Endometrial microvascular endothelial cells (primary cell): Measurements from ENCODE around the gene CNRIP1. TPM values are rescaled to one million over a fixed set of nuclear protein-coding genes. Genes with fewer than 3 reads are reported as not detected.
"Not testable (repeated sequence)": the region's sequence is repeated elsewhere in the genome, so short reads cannot be mapped to it uniquely, and the experiment has no call there.

ENCODE experiments used
- in situ Hi-C: cut with HindIII; loops from 2 replicates; pipeline ENCODE4 v1.10.0; 2017; ENCODE audit warnings: low sequenced_read_pairs, low pct_unique_long_range_greater_than_20kb; ENCODE audit errors: inconsistent ontology term
- total RNA-seq: library from RNA; depleted of rRNA; stranded (reverse); fragments of >200 nt; gene quantifications from one replicate; pipeline ENCODE4 v1.2.3, GENCODE V29; 2015; ENCODE audit errors: inconsistent ontology term

Gene CNRIP1
- total RNA-seq, 1 donor from 2014 or later: 87.1 TPM

- in situ Hi-C loops: no loop called here
These were observed 22.7 kb upstream of the CNRIP1 start for GRCh38 chr2:68342470-68342869.

GRCh38 chr2:68341583-68341982, 21.8 kb upstream of the CNRIP1 start:
- in situ Hi-C loops: no loop called here

- in situ Hi-C loops: no loop called here
These were observed 21.2 kb upstream of the CNRIP1 start for GRCh38 chr2:68341062-68341329.

GRCh38 chr2:68340226-68341061, 20.7 kb upstream of the CNRIP1 start:
- in situ Hi-C loops: no loop called here

- in situ Hi-C loops: no loop called here
These were observed 16.4 kb upstream of the CNRIP1 start for GRCh38 chr2:68336192-68336591.

- in situ Hi-C loops: no loop called here
These were observed 14.2 kb upstream of the CNRIP1 start for GRCh38 chr2:68333931-68334330.

- in situ Hi-C loops: no loop called here
These were observed 13.3 kb upstream of the CNRIP1 start for GRCh38 chr2:68333009-68333408.

- in situ Hi-C loops: no loop called here
These were observed 10.9 kb upstream of the CNRIP1 start for GRCh38 chr2:68330691-68331090.

- in situ Hi-C loops: no loop called here
These were observed 9.2 kb upstream of the CNRIP1 start for GRCh38 chr2:68328901-68329300.

- in situ Hi-C loops: no loop called here
These were observed 5.3 kb upstream of the CNRIP1 start for GRCh38 chr2:68325056-68325455.

- in situ Hi-C loops: no loop called here
These were observed 431 bp upstream of the CNRIP1 start for GRCh38 chr2:68320118-68320641.

GRCh38 chr2:68318914-68319397, 793 bp downstream of the CNRIP1 start:
- in situ Hi-C loops: no loop called here

- in situ Hi-C loops: no loop called here
These were observed 1.5 kb downstream of the CNRIP1 start for GRCh38 chr2:68317971-68318913.

- in situ Hi-C loops: no loop called here
These were observed 3.6 kb downstream of the CNRIP1 start for GRCh38 chr2:68316111-68316510.

GRCh38 chr2:68311033-68311432, 8.7 kb downstream of the CNRIP1 start:
- in situ Hi-C loops: no loop called here

- in situ Hi-C loops: no loop called here
These were observed 10.3 kb downstream of the CNRIP1 start for GRCh38 chr2:68309426-68309825.

GRCh38 chr2:68303902-68304272, 15.9 kb downstream of the CNRIP1 start:
- in situ Hi-C loops: not testable (repeated sequence)

GRCh38 chr2:68303033-68303901, 16.5 kb downstream of the CNRIP1 start:
- in situ Hi-C loops: no loop called here
